Tibial nerve (tissue), 4 donors: Measurements from ENCODE around the gene SLC9A9.

ENCODE experiments used
- EP300 ChIP-seq, 2 donors: sonication (generic); formaldehyde crosslinking; IDR thresholded peaks; one replicate each; pipeline ENCODE4 v1.6.1; 2017; ENCODE audit warnings: antibody characterized with exemption in 2 of 2, mild to moderate bottlenecking in 1 of 2
- POLR2A ChIP-seq, 2 donors: fragments of 450-650 bp; IDR thresholded peaks; one replicate each; pipeline ENCODE4 v1.6.1; 2017; ENCODE audit warnings: antibody characterized with exemption in 2 of 2, mild to moderate bottlenecking in 2 of 2, moderate library complexity in 2 of 2
- TF ChIP-seq, protein P1 (sequence below), 5 experiments: fragments of 200-600 bp in 3 of 5; fragments of 450-650 bp in 2 of 5; sonication (generic) in 3 of 5; IDR thresholded peaks; one replicate each; pipeline ENCODE4 v1.5.1; 2016 to 2019; ENCODE audit warnings: antibody characterized with exemption in 5 of 5, mild to moderate bottlenecking in 3 of 5, moderate library complexity in 2 of 5

- TF ChIP-seq POLR2A (IDR thresholded peaks at IDR 0.05): no peak
- TF ChIP-seq, protein P1, sequence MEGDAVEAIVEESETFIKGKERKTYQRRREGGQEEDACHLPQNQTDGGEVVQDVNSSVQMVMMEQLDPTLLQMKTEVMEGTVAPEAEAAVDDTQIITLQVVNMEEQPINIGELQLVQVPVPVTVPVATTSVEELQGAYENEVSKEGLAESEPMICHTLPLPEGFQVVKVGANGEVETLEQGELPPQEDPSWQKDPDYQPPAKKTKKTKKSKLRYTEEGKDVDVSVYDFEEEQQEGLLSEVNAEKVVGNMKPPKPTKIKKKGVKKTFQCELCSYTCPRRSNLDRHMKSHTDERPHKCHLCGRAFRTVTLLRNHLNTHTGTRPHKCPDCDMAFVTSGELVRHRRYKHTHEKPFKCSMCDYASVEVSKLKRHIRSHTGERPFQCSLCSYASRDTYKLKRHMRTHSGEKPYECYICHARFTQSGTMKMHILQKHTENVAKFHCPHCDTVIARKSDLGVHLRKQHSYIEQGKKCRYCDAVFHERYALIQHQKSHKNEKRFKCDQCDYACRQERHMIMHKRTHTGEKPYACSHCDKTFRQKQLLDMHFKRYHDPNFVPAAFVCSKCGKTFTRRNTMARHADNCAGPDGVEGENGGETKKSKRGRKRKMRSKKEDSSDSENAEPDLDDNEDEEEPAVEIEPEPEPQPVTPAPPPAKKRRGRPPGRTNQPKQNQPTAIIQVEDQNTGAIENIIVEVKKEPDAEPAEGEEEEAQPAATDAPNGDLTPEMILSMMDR (IDR thresholded peaks at IDR 0.05): no peak
- TF ChIP-seq EP300 (IDR thresholded peaks at IDR 0.05): no peak
These were observed 434.9 kb downstream of the SLC9A9 start for GRCh38 chr3:143413372-143413771.
